Smooth muscle cell (in vitro differentiated cells): ENCODE data around the gene TRIOBP. TPM values are rescaled to one million over a fixed set of nuclear protein-coding genes. Genes with fewer than 3 reads are reported as not detected.

Source experiments
- DNase-seq: peaks from one replicate; lab custom pipeline; 2025; ENCODE audit not compliant: unreplicated experiment; lab: John Stamatoyannopoulos, UW
- H2AFZ ChIP-seq: fragments of 200-600 bp; sonication (generic); 2 replicates; pipeline ENCODE4 v1.6.0; 2016; ENCODE audit warnings: antibody characterized with exemption, low read depth, mild to moderate bottlenecking
- H3F3A ChIP-seq: fragments of 200-600 bp; sonication (generic); 2 replicates; pipeline ENCODE4 v1.6.0; 2017; ENCODE audit warnings: antibody characterized with exemption, low read depth
- H3K27ac ChIP-seq: fragments of 200-600 bp; sonication (generic); 2 replicates; pipeline ENCODE4 v1.5.1; 2016; ENCODE audit warnings: low read depth, mild to moderate bottlenecking
- H3K27me3 ChIP-seq: fragments of 200-600 bp; sonication (generic); 2 replicates; pipeline ENCODE4 v1.6.1; 2016; ENCODE audit warnings: low read depth, mild to moderate bottlenecking
- H3K36me3 ChIP-seq: fragments of 200-600 bp; sonication (generic); 2 replicates; pipeline ENCODE4 v1.5.1; 2016; ENCODE audit warnings: low read depth
- H3K4me1 ChIP-seq: fragments of 200-600 bp; sonication (generic); 2 replicates; pipeline ENCODE4 v1.5.1; 2016; ENCODE audit warnings: low read depth
- H3K4me2 ChIP-seq: fragments of 200-600 bp; sonication (generic); 2 replicates; pipeline ENCODE4 v1.6.0; 2016; ENCODE audit warnings: mild to moderate bottlenecking
- H3K4me3 ChIP-seq: fragments of 200-600 bp; sonication (generic); 2 replicates; pipeline ENCODE4 v1.5.1; 2016; ENCODE audit warnings: mild to moderate bottlenecking
- H3K79me2 ChIP-seq: fragments of 200-600 bp; sonication (generic); 2 replicates; pipeline ENCODE4 v1.6.0; 2016; ENCODE audit warnings: low read depth, mild to moderate bottlenecking
- H3K9ac ChIP-seq: fragments of 200-600 bp; sonication (generic); 2 replicates; pipeline ENCODE4 v1.6.0; 2016; ENCODE audit warnings: low read depth
- H3K9me3 ChIP-seq: fragments of 200-600 bp; sonication (generic); replicated peaks from 2 replicates; pipeline ENCODE4 v1.5.1; 2016; ENCODE audit warnings: low read depth
- H4K20me1 ChIP-seq: fragments of 200-600 bp; sonication (generic); 2 replicates; pipeline ENCODE4 v1.6.0; 2016; ENCODE audit warnings: low read depth
- WGBS: methylation state at CpG from one replicate; pipeline ENCODE4 v1.1.7; 2016; ENCODE audit warnings: low lambda C conversion rate; 5-methylcytosine and 5-hydroxymethylcytosine counted together
- polyA plus RNA-seq: library from polyadenylated mRNA; unstranded; fragments of >200 nt; fragmentation: Nextera tagmentation; extraction: Ambion mirVana; gene quantifications from 2 replicates; pipeline ENCODE4 v1.2.1, GENCODE V29; 2016
- total RNA-seq: library from RNA; depleted of rRNA; stranded (reverse); fragments of >200 nt; gene quantifications from 2 replicates; pipeline ENCODE4 v1.2.3, GENCODE V29; 2014
- TF ChIP-seq, protein P1 (sequence below): fragments of 200-600 bp; sonication (generic); IDR thresholded peaks from 2 replicates; pipeline ENCODE4 v1.5.1; 2017; ENCODE audit warnings: borderline replicate concordance, mild to moderate bottlenecking, antibody characterized with exemption; ENCODE audit not compliant: insufficient read depth, poor library complexity, severe bottlenecking

TRIOBP gene
- total and polyA plus RNA-seq, 2 experiments from 2014 or later = 44.6 to 95.8 TPM

DNA sequence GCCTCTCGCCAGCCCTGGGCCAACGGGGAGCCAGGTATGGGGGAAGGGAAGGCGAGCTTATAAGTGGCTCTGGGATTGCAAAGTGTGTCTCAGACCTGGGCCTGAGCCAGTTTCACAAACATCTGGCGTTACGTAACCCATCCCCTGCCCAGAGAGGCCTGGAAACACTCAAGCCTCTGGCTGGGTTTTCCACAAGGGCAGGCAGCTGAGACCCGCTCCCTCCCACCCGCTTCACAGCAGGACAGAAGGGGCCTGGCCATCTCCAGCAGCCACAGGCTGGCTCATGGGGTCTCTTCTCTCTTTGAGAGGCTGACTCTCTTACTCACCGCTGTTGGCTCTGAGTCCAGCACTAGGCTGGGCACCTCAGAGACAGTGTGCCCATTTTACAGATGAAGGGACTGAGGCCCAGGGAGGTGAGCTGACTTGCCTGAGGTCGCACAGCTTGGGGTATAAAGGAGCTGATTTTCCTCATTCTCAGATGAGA is 44.5 kb downstream of the TRIOBP start:
- Histone ChIP-seq H4K20me1 (peaks cover 17% of the 10 kb centered on the region), H3K9ac (no peak overlapping the region), H2AFZ (no peak overlapping the region), H3K4me3 (no peak overlapping the region), H3K79me2 (peaks cover 1% of the 10 kb centered on the region), H3K4me1 (peaks cover 6% of the 10 kb centered on the region), H3F3A (peaks cover 16% of the 10 kb centered on the region), H3K9me3 (no peaks in the 10 kb centered on the region), H3K4me2 (peak overlapping the region; percentile 37), H3K27me3 (no peaks in the 10 kb centered on the region), H3K36me3 (no peaks in the 10 kb centered on the region), H3K27ac (peak overlapping the region; percentile 60)
- 10% methylated on average over 9 of the region's 9 CpGs for WGBS
- TF ChIP-seq, protein P1, sequence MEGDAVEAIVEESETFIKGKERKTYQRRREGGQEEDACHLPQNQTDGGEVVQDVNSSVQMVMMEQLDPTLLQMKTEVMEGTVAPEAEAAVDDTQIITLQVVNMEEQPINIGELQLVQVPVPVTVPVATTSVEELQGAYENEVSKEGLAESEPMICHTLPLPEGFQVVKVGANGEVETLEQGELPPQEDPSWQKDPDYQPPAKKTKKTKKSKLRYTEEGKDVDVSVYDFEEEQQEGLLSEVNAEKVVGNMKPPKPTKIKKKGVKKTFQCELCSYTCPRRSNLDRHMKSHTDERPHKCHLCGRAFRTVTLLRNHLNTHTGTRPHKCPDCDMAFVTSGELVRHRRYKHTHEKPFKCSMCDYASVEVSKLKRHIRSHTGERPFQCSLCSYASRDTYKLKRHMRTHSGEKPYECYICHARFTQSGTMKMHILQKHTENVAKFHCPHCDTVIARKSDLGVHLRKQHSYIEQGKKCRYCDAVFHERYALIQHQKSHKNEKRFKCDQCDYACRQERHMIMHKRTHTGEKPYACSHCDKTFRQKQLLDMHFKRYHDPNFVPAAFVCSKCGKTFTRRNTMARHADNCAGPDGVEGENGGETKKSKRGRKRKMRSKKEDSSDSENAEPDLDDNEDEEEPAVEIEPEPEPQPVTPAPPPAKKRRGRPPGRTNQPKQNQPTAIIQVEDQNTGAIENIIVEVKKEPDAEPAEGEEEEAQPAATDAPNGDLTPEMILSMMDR = no peak
- peak; percentile 69 for DNase-seq

DNA sequence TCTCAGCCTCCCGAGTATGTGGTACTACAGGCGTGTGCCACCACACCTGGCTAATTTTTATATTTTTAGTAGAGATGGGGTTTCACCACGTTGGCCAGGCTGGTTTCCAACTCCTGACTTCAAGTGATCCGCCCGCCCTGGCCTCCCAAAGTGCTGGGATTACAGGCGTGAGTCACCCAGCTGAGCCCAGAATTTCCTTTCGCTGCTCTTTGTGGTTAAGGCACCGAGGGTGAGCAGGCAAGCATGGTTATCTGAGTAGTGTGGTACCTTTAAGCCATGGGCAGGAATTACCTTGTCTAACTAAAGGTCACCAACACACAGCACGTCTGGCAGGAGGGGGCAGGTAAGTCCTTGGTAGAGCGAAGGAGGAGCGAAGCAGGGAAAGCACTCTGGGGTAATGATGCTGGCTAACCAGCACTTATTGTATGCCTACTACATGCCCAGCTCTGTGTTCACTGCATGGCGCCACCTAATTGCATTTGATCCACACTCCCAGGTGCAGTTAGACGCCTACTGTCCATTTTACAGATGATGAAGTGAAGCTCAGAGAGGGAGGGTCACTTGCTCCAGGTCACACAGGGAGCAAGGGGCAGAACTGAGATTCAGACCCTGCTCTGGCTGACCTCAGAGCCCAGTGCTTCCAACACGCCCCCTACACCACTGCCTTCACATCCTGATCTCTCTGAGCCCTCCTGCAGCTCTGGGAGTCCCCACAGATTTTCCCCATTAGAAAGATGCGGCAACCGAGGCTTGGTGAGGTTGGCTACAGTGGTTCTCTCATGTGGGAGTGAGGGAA is 45.7 kb downstream of the TRIOBP start:
- no peak overlapping the region for H2AFZ ChIP-seq
- peaks cover 14% of the 10 kb centered on the region for H3K4me1 ChIP-seq
- H3K79me2 ChIP-seq = peaks cover 13% of the 10 kb centered on the region
- TF ChIP-seq, protein P1 = no peak
- peaks cover 19% of the 10 kb centered on the region for H3F3A ChIP-seq
- no peak overlapping the region for H3K9ac ChIP-seq
- H3K4me3 ChIP-seq = no peak overlapping the region
- 38% methylated on average over 16 of the region's 16 CpGs for WGBS
- no peak for DNase-seq
- H3K27me3 ChIP-seq = no peaks in the 10 kb centered on the region
- H3K4me2 ChIP-seq = peak overlapping the region; percentile 7
- peak overlapping the region; percentile 60 for H3K27ac ChIP-seq
- no peaks in the 10 kb centered on the region for H3K36me3 ChIP-seq
- no peaks in the 10 kb centered on the region for H3K9me3 ChIP-seq
- peaks cover 24% of the 10 kb centered on the region for H4K20me1 ChIP-seq

DNA sequence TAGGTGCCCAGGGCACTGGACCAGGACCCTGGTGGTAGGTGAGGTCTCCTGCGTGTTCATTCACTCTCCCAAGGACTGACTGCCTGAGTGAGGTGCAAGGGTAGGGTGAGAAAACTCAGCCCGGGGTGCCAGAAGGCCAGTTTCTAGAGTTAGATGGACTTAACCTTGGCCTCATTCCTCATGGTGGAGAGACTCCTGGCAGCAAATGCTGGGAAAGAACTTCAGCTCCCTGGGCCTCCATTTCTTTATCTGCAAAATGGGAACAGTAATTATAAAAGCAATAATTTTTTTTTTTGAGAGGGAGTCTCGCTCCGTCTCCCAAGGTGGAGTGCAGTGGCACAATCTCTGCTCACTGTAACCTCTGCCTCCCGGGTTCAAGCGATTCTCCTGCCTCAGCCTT is 47.7 kb downstream of the TRIOBP start:
- peaks cover 25% of the 10 kb centered on the region for H3K4me1 ChIP-seq
- WGBS = 91% methylated on average over 6 of the region's 6 CpGs
- H3K9me3 ChIP-seq = no peaks in the 10 kb centered on the region
- H3F3A ChIP-seq = peaks cover 23% of the 10 kb centered on the region
- no peak overlapping the region for H3K4me3 ChIP-seq
- no peak overlapping the region for H3K27ac ChIP-seq
- H3K27me3 ChIP-seq = no peaks in the 10 kb centered on the region
- TF ChIP-seq, protein P1 = no peak
- H4K20me1 ChIP-seq = peaks cover 44% of the 10 kb centered on the region
- DNase-seq = no peak
- no peak overlapping the region for H3K9ac ChIP-seq
- no peaks in the 10 kb centered on the region for H3K36me3 ChIP-seq
- peaks cover 32% of the 10 kb centered on the region for H3K79me2 ChIP-seq
- H3K4me2 ChIP-seq = no peak overlapping the region
- H2AFZ ChIP-seq = no peak overlapping the region
